Smooth muscle cell of the coronary artery (primary cell): ENCODE results near the gene CRHR1. TPM values are rescaled to one million over a fixed set of nuclear protein-coding genes. Genes with fewer than 3 reads are reported as not detected.

ENCODE experiments used
- total RNA-seq: library from RNA; depleted of rRNA; stranded (reverse); fragments of >200 nt; gene quantifications from 2 replicates; pipeline ENCODE4 v1.2.3, GENCODE V29; 2014; ENCODE audit warnings: low replicate concordance

The CRHR1 gene
- total RNA-seq, result not detected in 2 replicates

GRCh38 chr17:45784293-45784740 is at the start of gene CRHR1:
Gene CRHR1, plus strand, starts transcription at chr17:45784320. Its CDS starts 225 bp downstream, at chr17:45784545.

DNA sequence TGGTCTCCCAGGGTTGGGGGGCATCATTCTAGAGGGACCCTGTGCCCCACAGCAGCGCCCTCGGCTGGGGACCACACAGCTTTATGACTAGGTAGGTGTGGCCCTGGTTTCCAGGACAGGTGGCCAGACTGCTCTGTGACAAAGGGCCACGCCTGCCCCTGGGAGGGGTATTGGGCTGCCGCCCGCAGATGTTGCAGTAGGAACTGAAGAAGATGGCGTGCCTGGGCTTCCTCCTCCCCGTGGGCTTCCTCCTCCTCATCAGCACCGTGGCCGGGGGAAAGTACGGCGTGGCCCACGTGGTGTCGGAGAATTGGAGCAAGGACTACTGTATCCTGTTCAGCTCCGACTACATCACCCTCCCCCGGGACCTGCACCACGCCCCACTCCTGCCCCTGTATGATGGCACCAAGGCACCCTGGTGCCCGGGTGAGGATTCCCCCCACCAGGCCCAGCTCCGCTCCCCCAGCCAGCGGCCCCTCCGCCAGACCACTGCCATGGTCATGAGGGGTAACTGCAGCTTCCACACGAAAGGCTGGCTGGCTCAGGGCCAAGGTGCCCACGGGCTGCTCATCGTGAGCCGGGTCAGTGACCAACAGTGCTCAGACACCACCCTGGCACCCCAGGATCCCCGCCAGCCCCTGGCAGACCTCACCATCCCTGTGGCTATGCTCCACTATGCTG is 60.7 kb downstream of the CRHR1 start, which contains the start of gene SPPL2C:
SPPL2C (plus strand) TSS at position 187 of the 681 bp plus-strand sequence; CDS start at position 213, 26 bp downstream.

Other genes with a start within 250 kb of the CRHR1 start
- gene SPPL2C, start 60.6 kb downstream of the CRHR1 start, total RNA-seq, result not detected in 2 replicates
- 0.15 and 0.23 TPM in 2 replicates for gene MAPT, start 110.2 kb downstream of the CRHR1 start, total RNA-seq
- not detected in 2 replicates for gene STH, start 214.9 kb downstream of the CRHR1 start, total RNA-seq